Endothelial cell of umbilical vein (primary cell): ENCODE measurements around the gene PTPN3.

ENCODE experiments used
- EZH2 ChIP-seq: IDR thresholded peaks from 2 replicates; pipeline ENCODE4 v1.6.1; 2012; ENCODE audit warnings: borderline replicate concordance, low read depth, mild to moderate bottlenecking, moderate library complexity, low read length, inconsistent platforms; ENCODE audit not compliant: severe bottlenecking
- POLR2A ChIP-seq: IDR thresholded peaks from 2 replicates; pipeline ENCODE4 v1.6.1; 2012; ENCODE audit warnings: low read depth, mild to moderate bottlenecking, control low read depth, low read length
- POLR2AphosphoS5 ChIP-seq: IDR thresholded peaks from 2 replicates; pipeline ENCODE4 v1.6.1; 2012; ENCODE audit warnings: low read depth, mild to moderate bottlenecking, control low read depth, low read length, moderate library complexity; ENCODE audit not compliant: insufficient read depth
- TF ChIP-seq, protein P1 (sequence below), 2 donors: IDR thresholded peaks; 1 replicate in 1 of 2; 2 replicates in 1 of 2; pipeline ENCODE4 v1.5.1; 2011; ENCODE audit warnings: low read length in 2 of 2, mild to moderate bottlenecking in 2 of 2, moderate library complexity in 2 of 2, control low read depth in 1 of 2, inconsistent platforms in 1 of 2, low read depth in 1 of 2; ENCODE audit not compliant: insufficient read depth in 1 of 2; ENCODE audit errors: extremely low read depth in 1 of 2
- TF ChIP-seq, protein P2 (sequence below): IDR thresholded peaks from 2 replicates; pipeline ENCODE4 v1.6.1; 2011; ENCODE audit not compliant: insufficient read depth, insufficient read length

DNA sequence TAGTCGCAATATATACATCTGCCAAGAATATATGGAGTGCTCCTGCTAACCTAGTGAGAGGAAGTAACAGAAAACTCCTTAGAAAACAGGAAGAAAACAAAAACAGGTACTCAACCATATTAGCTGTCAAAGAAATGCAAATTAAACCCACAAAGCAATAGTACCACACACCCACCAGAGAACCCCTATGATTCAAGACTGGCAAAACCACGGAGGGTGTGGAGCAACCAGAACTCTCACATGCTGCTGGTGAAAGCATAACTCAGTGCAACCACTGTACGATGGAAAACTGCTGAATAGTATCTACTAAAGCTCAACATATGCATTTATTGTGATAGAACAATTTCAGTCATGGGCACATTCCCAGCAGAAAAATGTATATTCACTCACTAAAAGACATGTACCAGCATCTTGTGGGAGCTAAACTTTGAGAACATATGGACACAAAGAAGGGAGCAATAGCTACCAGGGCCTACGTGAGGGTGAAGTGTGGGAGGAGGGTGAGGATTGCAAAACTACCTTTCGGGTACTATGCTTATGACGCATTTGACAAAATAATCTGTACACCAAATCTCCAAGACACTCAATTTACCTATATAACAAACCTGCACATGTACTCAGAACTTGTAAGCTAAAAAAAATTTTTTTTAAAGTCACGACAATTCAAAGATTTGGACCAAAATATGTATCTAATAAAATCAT lies 34.0 kb downstream of the PTPN3 start:
- TF ChIP-seq, protein P1, sequence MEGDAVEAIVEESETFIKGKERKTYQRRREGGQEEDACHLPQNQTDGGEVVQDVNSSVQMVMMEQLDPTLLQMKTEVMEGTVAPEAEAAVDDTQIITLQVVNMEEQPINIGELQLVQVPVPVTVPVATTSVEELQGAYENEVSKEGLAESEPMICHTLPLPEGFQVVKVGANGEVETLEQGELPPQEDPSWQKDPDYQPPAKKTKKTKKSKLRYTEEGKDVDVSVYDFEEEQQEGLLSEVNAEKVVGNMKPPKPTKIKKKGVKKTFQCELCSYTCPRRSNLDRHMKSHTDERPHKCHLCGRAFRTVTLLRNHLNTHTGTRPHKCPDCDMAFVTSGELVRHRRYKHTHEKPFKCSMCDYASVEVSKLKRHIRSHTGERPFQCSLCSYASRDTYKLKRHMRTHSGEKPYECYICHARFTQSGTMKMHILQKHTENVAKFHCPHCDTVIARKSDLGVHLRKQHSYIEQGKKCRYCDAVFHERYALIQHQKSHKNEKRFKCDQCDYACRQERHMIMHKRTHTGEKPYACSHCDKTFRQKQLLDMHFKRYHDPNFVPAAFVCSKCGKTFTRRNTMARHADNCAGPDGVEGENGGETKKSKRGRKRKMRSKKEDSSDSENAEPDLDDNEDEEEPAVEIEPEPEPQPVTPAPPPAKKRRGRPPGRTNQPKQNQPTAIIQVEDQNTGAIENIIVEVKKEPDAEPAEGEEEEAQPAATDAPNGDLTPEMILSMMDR (IDR thresholded peaks at IDR 0.05; ENCODE audit: extremely low read depth in 1 of 2, insufficient read depth in 1 of 2, low read depth in 1 of 2, low read length in 2 of 2), result no peak
- TF ChIP-seq POLR2AphosphoS5 (no peak), POLR2A (no peak), EZH2 (no peak)
- TF ChIP-seq, protein P2, sequence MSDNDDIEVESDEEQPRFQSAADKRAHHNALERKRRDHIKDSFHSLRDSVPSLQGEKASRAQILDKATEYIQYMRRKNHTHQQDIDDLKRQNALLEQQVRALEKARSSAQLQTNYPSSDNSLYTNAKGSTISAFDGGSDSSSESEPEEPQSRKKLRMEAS, result no peak
